GM18868 (cell line): Measurements from ENCODE around the gene CD2BP2.
"Not testable (repeated sequence)": the region's sequence is repeated elsewhere in the genome, so short reads cannot be mapped to it uniquely, and the experiment has no call there.

Source experiments
- ATAC-seq: cut with Tn5 transposase; IDR thresholded peaks from one replicate; pipeline ENCODE4 v1.9.1; 2021; ENCODE audit warnings: mild to moderate bottlenecking, moderate library complexity; ENCODE audit not compliant: unreplicated experiment

Gene CD2BP2

DNA sequence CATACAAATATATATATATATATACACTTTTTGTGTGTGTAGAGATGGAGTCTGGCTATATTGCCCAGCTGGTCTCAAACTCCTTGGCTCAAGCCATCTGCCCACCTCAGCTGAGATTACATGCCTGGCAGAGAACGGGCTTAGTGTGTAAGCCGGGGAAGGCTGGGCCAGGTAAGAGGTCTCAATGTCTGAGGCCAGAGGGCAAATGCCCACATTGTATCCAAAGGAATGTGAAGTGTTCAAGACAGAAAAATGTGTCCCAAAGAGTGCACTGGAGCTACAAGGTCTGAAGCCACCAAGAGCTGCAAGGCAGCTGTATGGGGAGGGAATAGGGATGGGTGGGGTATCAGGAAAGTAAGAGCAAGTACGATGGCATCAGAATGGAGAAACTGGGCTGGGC, 8.8 kb downstream of the CD2BP2 start:
- no peak for ATAC-seq

DNA sequence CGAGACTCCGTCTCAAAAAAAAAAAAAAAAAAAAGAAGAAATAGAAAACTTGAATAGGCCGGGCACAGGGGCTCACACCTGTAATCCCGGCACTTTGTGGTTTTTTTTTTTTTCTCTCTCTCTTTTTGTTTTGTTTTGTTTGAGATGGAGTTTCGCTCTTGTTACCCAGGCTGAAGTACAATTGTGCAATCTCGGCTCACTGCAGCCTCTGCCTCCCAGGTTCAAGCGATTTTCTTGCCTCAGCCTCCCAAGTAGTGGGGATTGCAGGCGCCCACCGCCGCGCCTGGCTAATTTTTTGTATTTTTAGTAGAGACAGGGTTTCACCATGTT, 11.7 kb downstream of the CD2BP2 start:
- ATAC-seq: not testable (repeated sequence)

DNA sequence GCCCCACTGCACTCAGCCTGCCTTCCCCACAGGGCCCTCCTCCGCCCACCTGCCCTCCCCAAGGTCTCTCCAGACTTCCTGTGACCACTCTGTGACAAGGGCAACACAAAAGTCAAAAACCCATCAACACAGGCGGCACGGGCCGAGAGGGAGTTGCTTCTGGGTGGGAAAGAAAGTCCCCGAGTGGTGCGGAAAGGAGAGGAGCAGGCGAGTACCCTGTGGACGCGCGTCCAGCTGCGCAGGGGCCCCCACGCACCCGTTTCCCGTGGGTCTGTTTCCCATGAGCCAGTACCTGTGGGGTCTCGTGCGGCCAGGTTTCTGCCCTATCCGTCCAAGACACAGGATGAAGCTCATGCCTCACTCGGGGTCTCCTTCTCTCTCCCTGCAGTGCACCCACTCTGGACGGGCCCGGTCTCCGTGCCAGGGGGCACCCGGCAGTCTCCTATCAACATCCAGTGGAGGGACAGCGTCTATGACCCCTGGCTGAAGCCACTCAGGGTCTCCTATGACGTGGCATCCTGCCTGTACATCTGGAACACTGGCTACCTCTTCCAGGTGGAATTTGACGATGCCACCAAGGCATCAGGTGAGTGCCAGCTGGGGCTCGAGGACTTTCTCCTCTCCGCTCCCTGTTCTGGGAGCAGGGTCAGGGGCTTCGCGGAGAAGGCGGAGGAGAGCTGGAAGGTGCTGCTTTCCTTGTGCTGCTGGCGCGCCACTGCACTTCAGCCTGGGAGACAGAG, 12.2 kb downstream of the CD2BP2 start:
- ATAC-seq: no peak

DNA sequence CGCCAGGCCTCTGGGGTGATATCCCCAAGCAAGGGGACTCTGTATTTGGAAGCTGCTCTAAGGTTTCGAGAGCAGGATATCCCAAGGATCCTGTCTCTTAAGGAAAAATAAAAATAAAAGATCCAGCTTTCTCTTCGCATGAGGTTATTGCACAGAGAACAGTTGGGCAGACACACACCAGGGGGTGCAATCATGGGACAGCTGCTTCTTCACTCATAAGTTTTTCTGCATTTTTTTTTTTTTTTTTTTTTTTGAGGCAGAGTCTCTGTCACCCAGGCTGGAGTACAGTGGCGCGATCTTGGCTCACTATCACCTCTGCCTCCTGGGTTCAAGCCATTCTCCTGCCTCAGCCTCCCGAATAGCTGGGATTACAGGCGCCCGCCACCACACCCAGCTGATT, 13.1 kb downstream of the CD2BP2 start:
- ATAC-seq: not testable (repeated sequence)

DNA sequence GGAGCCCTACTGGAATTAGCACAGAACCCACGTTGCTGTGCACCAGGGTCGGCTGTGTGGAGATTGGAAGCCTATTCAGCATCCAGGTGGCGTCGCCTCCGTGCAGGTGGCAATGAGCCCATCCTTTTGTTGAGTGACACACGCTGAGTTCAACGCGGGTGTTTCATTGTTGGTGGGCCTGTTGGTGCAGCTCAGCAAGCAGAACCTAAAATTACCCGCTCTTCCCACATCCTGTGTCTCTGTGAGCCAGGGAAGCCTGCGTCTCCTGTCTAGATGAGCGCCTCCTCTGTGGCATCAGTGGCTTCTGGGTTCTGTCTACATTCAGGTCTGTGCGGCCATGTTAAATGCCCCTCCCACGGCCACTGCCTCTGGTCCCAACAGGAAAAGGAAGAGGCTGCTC, 14.5 kb downstream of the CD2BP2 start:
- no peak for ATAC-seq

DNA sequence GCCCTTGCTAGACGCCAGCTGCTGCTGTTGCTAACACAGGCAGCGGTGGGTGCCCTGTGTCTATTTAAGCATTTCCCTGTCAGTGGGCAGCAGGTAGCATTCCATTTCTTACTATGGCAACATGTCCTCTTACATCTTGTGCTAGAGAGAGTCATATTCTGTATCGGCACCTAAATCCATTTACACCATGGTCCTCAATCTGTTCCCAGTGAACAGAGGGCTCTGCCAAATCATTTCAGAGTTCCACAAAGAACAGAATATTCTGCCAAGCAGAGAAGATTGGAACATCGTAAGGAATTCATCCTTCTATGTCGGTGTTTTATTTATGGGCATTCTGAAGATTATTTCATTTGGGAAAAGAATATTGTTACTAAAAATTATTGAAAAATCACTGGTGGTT, 16.4 kb downstream of the CD2BP2 start:
- not testable (repeated sequence) for ATAC-seq

DNA sequence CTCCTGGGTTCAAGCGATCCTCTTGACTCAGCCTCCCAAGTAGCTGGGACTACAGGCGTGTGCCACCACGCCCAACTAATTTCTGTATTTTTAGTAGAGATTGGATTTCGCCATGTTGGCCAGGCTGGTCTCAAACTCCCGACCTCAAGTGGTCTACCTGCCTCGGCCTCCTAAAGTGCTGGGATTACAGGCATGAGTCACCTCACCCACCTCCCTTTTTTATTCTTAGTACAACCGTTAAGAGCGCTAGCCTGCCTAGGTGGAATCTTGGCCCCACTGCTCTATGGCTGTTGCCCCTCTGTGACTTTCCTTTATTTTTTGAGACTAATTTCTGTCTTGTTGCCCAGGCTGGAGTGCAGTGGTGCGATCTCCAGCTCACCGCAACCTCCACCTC, 17.1 kb downstream of the CD2BP2 start:
- ATAC-seq: not testable (repeated sequence)

DNA sequence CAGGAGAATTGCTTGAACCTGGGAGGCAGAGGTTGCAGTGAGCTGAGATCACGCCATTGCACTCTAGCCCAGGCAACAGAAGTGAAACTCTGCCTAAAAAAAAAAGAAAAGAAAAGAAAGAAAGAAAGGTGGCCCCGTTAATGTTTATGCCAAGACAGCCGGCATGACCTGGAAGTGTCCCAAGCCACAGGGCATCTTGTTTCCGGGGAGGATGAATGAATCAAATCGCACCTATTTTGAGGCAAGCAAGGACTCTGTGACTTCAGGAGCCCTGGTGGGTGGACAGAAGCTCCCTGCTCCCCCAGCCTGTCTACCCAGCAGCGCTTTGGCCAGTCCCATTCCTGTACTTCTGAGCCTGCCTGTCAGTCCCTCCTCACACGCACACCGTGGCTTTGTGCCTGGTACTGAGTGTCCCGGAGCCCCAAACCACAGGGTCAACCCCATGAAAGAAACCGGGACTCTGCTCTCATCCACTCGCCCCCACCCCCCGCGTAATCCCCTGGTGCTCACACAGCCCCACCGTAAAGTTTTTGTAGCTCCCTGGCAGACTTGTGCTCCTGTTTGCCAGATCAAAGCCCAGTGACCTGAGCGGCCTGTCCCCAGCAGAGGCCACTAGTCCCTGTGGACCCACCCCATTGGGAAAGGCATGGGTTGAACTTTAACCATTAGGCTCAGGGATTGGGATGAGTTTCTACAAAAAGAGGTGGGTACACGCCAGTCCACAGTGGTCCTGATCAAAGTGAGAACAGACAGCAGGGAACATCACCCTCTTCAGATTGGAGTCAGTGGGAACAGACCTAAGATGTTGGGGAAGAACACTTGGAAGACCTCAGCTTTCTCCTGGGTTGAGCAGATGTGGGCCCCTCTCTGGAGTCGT, 19.3 kb downstream of the CD2BP2 start:
- no peak for ATAC-seq

DNA sequence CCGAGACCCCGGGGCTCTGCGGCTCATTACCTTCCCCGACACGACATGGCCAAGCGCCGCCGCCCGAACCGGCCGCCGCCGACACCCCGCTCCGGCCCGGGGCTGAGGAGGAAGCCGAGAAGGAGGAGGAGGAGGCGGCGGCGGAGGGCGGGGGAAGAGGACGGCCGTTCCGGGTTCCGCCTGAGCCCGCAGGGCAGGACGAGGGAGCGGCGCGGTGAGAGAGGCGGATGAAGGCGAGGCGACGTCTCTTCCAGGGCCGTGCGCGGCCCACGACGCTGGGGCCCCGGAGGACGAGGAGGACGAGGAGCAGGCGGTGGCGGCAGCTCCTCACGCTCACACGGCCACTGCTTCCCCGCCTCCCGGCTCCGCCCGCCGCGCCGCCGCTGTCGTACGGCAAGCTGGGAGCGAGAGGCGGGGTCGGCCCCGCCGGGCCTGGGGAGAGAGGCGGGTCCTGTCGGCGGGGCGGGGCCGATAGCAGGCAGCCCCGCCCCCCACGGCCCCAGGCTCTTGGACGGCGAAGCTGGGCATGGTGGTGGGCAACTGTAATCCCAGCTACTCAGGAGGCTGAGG, 20.0 kb downstream of the CD2BP2 start:
- ATAC-seq: peak; percentile 72

DNA sequence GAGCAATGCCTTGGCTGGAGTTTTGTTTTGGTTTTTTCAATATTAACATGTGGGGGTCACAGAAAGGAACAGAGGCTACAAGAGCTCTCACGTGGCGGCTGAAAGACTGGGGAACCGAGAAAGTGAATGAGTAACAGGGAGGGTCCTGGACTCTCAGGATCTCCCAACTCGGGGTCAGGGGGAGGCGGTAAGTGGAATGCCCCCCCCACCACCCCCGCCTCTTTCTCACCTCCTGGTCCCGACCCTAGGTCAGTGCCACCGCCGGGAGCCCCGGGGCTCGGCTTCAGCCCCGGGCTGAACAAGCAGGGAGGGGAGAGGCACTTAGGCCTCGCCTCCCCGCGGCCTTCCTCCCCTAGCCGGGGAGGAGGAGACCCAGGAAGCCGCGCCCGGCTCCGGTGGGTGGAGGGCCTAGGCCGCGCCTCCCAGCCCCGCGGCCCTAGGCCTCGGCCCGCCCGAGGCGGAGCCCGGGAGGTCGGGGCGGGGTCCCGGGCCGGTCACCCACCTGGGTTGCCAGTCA, 20.6 kb downstream of the CD2BP2 start:
- ATAC-seq: peak; percentile 84

DNA sequence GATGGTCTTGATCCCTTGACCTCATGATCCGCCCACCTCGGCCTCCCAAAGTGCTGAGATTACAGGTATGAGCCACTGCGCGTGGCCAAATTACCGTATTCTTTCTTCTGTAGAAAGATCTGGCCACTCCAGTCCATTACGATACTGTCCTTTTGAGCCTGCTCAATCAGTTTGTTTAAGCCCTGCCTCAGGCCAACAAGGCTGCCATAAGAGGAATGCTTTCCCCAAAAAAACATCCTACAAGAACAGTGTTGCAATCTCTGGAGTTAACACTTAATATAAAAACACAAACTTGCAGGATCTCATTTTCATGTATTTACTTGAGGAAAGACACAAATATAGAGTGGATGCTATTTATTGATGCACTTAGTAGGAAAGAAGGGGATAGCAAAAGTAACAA, 30.9 kb downstream of the CD2BP2 start:
- ATAC-seq: not testable (repeated sequence)

DNA sequence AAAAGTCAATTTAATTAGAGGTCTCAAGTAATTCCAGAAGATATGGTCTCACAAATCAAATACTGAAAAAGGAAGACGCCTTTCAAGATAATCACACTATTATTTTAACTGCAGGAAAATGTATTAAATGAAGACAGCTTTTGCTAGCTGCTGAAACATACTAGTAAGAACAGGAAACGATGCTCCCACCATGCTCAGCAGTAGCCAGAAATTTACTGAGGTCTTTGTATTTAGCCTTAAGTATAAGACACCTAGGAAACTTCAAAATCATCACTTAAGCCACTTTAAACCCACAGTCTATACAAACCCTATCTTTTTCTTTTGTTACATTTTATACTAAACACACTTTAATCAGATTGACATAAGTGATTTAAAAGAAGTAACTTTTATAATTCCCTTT, 36.5 kb downstream of the CD2BP2 start:
- ATAC-seq: not testable (repeated sequence)

DNA sequence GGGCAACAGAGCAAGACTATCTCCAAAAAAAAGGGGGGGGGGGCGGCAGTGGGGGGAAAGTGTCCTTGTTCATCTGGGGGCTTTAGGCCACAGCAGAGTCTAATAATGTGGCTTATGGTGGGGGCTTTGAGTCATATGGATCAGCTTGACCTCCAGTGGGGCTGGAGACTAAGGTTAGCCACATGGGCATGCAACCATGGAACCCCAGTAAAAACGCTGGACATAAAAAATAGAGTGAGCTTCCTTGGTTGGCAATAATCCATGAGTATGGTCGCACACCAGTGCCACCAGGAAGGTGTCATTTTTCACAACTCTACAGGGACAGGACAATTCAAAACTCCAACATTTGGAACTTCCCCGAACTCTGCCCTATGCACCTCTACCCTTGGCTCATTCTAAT, 44.2 kb downstream of the CD2BP2 start:
- not testable (repeated sequence) for ATAC-seq

DNA sequence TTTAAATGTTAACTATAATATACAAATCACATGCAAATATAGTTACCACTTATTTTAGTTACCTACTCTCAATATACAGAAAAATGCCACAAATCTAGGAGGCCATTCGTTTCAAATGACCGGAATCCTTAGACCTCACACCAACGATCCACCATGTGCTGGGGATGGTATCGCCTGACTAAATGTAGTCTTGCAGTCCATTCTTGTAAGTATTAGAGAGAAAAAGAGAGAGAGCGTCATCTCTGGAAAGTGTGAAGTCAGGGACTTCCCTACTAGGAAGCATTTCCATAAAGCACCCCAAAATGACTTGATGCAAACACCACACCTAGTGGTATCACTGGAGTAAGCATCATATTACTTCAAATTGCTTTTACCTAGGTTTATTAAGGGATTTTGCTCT, 45.9 kb downstream of the CD2BP2 start:
- ATAC-seq: not testable (repeated sequence)
